Measurements from ENCODE around the gene CBFA2T2.
"Not testable (repeated sequence)": the region's sequence is repeated elsewhere in the genome, so short reads cannot be mapped to it uniquely, and the experiment has no call there.

Gene CBFA2T2

GRCh38 chr20:33552519-33552918 lies 62.6 kb downstream of the CBFA2T2 start:
- no peak for DNase-seq

DNA sequence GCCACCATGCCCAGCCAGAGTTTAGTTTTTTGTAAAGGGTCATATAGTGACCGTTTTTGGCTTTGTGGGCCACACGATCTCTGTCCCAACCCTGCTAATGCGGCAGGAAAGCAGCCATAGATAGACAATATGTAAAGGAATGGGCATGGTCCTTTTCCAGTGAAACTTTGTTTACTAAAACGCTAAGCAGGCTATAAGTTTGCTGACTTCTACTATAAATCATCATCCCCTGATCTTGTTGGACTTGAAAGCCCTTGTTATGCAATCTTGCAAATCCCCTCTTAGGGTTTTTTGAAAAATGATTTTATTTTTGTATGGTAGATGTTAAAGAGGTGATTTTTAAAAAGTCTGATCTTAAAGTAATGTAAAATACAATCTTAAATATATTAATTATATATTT lies 63.6 kb downstream of the CBFA2T2 start:
- no peak for DNase-seq

GRCh38 chr20:33554914-33555420 lies 65.1 kb downstream of the CBFA2T2 start:
- DNase-seq = peak; percentile 90

DNA sequence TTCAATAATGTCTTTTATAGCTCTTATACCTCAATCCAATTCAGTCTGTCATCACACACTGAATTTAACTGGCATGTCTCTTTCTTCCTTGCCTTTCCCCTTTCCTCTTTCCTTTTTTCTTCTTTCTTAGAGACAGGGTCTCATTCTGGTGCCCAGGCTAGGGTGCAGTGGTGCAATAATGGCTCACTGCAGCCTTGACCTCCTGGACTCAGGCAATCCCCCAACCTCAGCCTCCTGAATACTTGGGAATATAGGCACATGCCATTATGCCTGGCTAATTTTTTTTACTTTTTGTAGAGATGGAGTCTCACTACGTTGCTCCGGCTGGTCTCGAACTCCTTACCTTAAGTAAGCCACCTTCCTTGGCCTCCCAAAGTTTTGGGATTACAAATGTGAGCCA lies 65.9 kb downstream of the CBFA2T2 start:
- DNase-seq = no peak

- DNase-seq = no peak
Measured at GRCh38 chr20:33556246-33556645, 66.3 kb downstream of the CBFA2T2 start.

DNA sequence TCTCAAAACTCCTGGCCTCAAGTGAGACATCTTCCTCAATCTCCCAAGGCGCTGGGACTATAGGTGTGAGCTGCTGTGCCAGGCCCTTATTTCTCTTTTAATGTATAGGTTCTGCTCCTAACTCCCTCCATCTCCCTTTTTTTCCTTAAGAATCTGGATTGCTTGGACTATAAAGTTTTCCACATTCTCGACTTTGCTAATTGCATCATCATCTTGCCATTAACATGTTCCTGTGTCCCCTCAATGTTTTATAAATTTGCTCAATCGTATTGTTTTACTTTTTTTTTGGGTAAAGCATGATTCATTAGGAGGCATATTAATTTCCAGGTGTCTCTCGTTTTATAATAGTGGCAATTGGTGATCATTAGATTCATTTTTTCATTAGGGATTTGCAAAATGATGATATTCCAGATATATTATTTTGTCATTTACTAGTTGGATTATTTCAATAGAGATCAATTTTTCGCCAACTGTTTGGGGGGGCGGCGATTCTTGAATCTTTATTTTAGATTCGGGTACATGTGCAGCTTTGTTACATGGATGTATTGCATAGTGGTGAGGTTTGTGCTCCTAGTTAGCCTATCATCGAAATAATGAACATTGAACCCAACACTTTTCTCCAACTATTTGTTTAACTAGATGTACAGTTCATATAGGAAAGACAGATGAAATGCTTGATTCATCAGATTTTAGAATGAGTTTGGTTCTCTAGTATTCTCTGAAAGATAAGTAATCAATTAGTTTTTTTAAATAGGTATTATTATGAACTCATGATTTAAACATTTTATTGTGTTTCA lies 68.7 kb downstream of the CBFA2T2 start:
- no peak for DNase-seq

DNA sequence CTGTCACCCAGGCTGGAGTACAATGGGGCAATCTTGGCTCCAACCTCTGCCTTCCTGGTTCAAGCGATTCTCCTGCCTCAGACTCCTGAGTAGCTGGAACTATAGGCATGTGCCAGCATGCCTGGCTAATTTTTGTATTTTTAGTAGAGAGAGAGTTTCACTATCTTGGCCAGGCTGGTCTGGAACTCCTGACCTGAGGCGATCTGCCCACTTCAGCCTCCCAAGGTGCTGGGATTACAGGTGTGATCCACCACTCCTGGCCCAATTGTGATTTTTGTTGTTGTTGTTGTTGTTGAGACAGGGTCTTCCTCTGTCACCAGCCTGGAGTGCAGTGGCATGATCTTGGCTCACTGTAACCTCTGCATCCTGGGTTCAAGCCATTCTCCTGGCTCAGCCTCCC lies 69.3 kb downstream of the CBFA2T2 start:
- no peak for DNase-seq

GRCh38 chr20:33560026-33560425 lies 70.1 kb downstream of the CBFA2T2 start:
- no peak for DNase-seq

- DNase-seq = not testable (repeated sequence)
Measured at GRCh38 chr20:33561053-33561452, 71.2 kb downstream of the CBFA2T2 start.

GRCh38 chr20:33561692-33562601 lies 72.1 kb downstream of the CBFA2T2 start:
- DNase-seq = peak; percentile 95

DNA sequence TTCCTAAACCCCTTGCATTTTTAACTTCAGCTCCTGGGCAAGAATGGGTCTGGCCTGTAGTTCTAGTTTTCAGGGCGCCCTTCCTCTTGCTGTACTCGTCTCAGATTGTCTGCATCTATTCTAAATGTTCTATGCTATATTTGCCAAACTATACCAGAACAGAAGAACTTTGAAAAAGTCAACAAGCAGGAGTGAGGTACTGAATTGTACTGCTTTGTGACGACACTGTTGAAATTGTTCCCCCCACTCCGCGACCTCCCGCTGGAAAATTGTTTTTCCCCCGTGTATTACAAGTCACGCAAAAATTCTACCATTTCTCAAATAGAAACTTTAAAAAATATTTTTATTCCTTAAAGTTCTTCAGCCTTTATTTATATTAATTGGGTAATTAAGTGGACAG lies 73.9 kb downstream of the CBFA2T2 start:
- no peak for DNase-seq

GRCh38 chr20:33566781-33567603 lies 77.1 kb downstream of the CBFA2T2 start:
- no peak for DNase-seq

GRCh38 chr20:33567949-33568348 lies 78.1 kb downstream of the CBFA2T2 start:
- DNase-seq = no peak

GRCh38 chr20:33568378-33568777 lies 78.5 kb downstream of the CBFA2T2 start:
- no peak for DNase-seq

DNA sequence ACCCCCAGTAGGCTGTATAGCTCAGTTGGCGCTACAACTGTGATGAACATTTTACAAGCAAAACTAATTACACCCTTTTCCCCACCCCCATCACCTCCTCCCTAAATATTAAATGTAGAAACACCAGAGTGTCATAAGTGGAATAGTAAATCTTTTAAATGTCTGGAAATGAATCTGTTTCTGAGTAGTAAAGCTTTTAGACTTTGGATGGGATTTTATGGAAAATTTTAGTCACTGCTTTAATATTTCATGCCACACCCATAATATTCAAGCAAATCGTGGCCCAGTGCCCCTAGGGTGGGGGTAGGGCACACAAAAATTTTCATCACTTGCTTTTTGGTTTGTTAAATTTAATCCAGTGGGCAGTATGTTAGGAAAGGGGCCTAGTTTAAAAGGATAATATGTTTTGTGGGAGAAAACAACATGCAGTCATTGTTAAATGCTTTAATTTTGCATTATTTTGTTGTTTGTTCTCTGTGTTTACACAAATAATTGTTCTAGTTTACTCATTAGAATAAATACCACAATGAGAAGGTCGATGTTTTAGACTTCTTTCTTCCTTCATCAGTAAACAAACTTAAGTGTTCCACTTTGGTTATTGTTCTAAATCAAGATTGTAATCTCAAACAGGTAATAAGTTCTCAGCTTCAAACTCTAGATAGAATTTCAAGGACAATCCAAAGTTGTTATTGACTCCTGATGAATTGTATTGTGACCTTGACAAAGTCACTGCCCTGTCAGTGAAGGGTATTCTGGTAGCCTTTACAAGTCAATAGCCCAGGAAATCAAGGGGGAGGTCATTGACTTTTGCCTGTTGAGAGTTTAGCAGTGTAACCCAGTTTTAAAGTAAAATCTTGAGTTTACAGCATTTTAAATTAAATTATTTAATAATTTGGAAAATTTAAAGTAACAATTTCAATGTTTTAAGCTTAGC lies 79.2 kb downstream of the CBFA2T2 start:
- DNase-seq = no peak

DNA sequence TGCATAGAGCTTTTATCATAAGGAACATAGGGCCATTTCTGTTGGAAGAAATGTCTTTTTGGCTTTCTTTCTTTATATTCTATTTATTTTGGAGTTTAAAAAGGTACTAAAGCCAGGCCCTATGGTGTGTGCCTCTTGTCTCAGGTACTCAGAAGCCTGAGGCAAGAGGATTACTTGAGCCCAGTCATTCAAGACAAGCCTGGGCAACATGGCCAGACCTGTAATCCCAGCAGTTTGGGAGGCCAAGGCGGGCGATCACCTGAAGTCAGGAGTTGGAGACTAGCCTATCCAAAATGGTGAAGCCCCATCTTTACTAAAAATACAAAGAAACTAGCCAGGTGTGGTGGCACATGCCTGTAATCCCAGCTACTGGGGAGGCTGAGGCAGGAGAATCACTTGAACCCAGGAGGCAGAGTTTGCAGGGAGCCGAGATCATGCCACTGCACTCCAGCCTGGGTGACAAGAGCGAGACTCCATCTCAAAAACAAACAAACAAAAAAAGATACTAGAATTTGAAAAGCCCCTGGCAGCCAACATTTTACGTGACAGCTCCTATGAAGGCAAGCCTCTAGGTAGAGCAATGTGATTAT lies 80.0 kb downstream of the CBFA2T2 start:
- no peak for DNase-seq

GRCh38 chr20:33570743-33571142 lies 80.8 kb downstream of the CBFA2T2 start:
- no peak for DNase-seq

GRCh38 chr20:33573268-33573667 lies 83.4 kb downstream of the CBFA2T2 start:
- not testable (repeated sequence) for DNase-seq

GRCh38 chr20:33575282-33575681 lies 85.4 kb downstream of the CBFA2T2 start:
- DNase-seq = no peak

GRCh38 chr20:33576432-33577125 lies 86.7 kb downstream of the CBFA2T2 start:
- DNase-seq = no peak
